Upper lobe of right lung (tissue), 1 donor: ENCODE measurements around the gene RRP1B. TPM values are rescaled to one million over a fixed set of nuclear protein-coding genes. Genes with fewer than 3 reads are reported as not detected.

ENCODE experiments used
- ATAC-seq: fragments of 200-7000 bp; cut with Tn5 transposase; one replicate; pipeline ENCODE4 v1.9.1; 2020; ENCODE audit warnings: mild to moderate bottlenecking, moderate library complexity
- DNase-seq: peaks from one replicate; pipeline ENCODE4 v3.0.0-alpha.2; 2020
- H3K27ac ChIP-seq: fragments of 200-600 bp; one replicate; pipeline ENCODE4 v1.8.0; 2022
- H3K27me3 ChIP-seq: fragments of 200-600 bp; one replicate; pipeline ENCODE4 v1.8.0; 2022; ENCODE audit warnings: mild to moderate bottlenecking
- H3K36me3 ChIP-seq: fragments of 200-600 bp; one replicate; pipeline ENCODE4 v1.8.0; 2022
- H3K4me1 ChIP-seq: fragments of 200-600 bp; one replicate; pipeline ENCODE4 v1.8.0; 2022
- H3K4me3 ChIP-seq: fragments of 200-600 bp; one replicate; pipeline ENCODE4 v1.8.0; 2022; ENCODE audit warnings: mild to moderate bottlenecking
- H3K9me3 ChIP-seq: fragments of 200-600 bp; one replicate; pipeline ENCODE4 v1.8.0; 2022
- intact Hi-C: fragments of 100-400 bp; cut with DNase I; formaldehyde crosslinking; loops from one replicate; pipeline ENCODE4 v1.11.0; 2022
- total RNA-seq: library from RNA; stranded (reverse); fragmentation: NEBNext Ultra II Directional; extraction: Animal tissue kit (Norgen Biotek cat#: 25700); gene quantifications from one replicate; pipeline ENCODE4 v1.2.1, GENCODE V29; 2021
- TF ChIP-seq, protein P1 (sequence below): fragments of 200-600 bp; IDR thresholded peaks from one replicate; pipeline ENCODE4 v1.8.0; 2022; ENCODE audit warnings: antibody characterized with exemption
- donor health status: DM: no; HTN: yes; CAD: no; lungs with severe emphysema.

RRP1B gene
- total RNA-seq, 1 donor from 2014 or later: 18.4 TPM

DNA sequence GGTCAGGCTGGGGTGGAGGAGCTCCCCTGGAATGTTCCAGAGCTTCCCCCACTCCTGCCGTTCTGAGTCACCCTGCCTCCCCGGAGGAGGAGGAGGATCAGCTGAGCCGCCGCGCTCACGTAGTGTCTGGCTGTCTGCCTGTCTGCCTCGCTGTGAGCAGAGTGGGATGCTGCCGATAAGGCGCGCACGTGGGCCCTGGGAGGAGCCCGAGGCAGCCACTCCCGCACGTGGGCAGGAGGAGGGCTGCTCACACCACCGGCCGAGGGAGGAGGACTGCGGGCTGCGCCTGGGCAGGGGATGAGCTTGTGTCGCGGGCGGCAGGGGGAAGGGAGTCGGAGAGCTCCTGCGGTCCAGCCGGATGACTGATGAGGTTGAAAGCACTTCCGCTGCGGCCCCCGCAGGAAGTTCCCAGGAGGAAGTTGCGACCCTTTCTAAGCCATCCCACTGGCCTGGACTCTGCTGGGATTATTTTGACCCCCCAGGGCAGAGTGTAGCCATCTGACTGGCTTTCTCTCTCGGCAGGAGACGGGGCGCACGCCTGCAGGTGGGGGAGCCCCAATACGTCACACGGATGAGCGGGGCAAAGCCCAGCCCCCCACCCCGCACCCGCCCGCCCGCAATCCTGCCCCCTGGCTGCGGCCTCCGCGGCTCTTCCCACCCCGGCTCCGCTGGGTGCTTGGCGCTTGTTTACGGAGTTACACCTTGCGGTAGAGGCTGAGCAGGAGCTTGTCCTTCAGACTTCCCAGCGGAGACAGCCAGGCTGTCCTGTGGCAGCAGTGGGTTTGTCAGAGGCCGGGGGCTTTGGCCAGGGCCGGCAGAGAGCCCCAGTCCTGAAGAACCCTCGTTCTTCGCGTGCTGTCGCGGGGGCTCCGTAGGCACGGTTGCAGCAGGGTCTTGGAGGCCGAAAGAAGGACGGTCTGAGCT, 69.4 kb downstream of the RRP1B start:
- peaks cover 14% of the 10 kb centered on the region for H3K36me3 ChIP-seq
- TF ChIP-seq, protein P1, sequence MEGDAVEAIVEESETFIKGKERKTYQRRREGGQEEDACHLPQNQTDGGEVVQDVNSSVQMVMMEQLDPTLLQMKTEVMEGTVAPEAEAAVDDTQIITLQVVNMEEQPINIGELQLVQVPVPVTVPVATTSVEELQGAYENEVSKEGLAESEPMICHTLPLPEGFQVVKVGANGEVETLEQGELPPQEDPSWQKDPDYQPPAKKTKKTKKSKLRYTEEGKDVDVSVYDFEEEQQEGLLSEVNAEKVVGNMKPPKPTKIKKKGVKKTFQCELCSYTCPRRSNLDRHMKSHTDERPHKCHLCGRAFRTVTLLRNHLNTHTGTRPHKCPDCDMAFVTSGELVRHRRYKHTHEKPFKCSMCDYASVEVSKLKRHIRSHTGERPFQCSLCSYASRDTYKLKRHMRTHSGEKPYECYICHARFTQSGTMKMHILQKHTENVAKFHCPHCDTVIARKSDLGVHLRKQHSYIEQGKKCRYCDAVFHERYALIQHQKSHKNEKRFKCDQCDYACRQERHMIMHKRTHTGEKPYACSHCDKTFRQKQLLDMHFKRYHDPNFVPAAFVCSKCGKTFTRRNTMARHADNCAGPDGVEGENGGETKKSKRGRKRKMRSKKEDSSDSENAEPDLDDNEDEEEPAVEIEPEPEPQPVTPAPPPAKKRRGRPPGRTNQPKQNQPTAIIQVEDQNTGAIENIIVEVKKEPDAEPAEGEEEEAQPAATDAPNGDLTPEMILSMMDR: peak; percentile 35
- intact Hi-C loops: no loop called here
- H3K4me3 ChIP-seq: peak overlapping the region; percentile 55
- peaks cover 77% of the 10 kb centered on the region for H3K4me1 ChIP-seq
- peak overlapping the region; percentile 89 for H3K27ac ChIP-seq
- no peaks in the 10 kb centered on the region for H3K27me3 ChIP-seq
- ATAC-seq (peak; percentile 88), DNase-seq (peak; percentile 98)
- H3K9me3 ChIP-seq: no peaks in the 10 kb centered on the region

DNA sequence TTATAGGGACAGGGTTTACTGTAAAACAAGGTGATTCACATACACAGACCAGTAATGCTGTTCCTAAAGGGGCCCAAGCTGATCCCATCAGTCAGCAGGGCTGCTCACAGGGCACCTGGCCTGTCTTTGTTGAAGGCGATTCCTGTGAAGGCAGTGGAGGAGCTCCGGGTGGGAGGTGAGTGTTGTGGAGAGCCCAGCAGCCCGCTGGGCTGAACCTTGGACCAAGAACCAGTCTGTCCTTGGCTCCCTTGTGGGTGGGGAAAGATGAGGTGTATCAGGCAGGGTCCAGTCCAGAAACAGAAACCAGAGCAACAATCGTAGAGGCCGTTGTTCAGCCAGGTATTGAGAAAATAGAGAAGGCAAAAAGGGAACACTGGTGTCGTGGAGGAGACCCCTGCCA, 72.1 kb downstream of the RRP1B start:
- H3K27me3 ChIP-seq: no peaks in the 10 kb centered on the region
- TF ChIP-seq, protein P1: no peak
- no peak overlapping the region for H3K4me3 ChIP-seq
- DNase-seq (no peak), ATAC-seq (no peak)
- H3K9me3 ChIP-seq: no peaks in the 10 kb centered on the region
- peak overlapping the region; percentile 1 for H3K27ac ChIP-seq
- peaks cover 9% of the 10 kb centered on the region for H3K36me3 ChIP-seq
- H3K4me1 ChIP-seq: peaks cover 68% of the 10 kb centered on the region
- intact Hi-C loops: no loop called here

DNA sequence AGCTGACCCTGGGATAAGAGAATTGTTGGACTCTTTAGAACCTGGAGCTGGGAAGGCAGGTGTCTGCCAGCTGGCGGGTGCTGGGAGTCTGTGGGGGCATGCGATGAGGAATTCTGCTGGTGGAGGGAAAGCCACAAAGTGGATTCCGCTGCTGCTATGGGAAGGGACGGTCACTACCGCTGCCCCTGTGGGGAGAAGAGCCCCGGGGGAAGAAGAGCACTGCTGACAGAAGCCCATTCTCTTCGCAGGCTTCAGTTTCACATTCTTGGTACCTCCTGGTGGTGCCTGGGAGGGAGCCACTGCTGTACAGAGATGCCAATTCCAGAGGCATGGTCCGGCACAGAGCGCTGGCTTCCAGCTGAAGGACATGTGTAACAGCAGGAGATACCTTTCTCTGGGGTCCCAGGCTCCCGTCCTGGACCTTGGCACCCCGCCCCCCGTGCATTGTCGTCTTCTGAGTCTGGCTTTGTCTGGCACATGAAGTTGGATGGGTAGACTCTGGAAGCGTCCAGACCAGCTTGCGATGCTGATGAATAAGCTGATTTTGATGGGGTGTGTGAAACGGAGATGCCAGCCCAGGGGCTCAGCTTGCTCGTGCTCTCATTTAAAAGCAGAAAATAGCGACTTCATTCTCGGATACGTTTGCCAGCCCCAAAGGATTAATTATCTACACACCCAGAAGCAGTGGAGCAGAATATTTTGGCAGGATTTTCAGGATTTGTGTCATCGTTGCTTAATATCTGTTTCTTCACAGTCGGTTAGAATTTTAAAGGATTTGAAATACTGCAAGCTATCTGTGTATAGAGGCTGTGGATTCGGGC, 72.7 kb downstream of the RRP1B start:
- H3K9me3 ChIP-seq: no peaks in the 10 kb centered on the region
- intact Hi-C loops: no loop called here
- H3K36me3 ChIP-seq: peaks cover 9% of the 10 kb centered on the region
- ATAC-seq (no peak), DNase-seq (peak; percentile 62)
- TF ChIP-seq, protein P1: no peak
- no peaks in the 10 kb centered on the region for H3K27me3 ChIP-seq
- no peak overlapping the region for H3K4me3 ChIP-seq
- H3K4me1 ChIP-seq: peaks cover 62% of the 10 kb centered on the region
- H3K27ac ChIP-seq: peak overlapping the region; percentile 1

DNA sequence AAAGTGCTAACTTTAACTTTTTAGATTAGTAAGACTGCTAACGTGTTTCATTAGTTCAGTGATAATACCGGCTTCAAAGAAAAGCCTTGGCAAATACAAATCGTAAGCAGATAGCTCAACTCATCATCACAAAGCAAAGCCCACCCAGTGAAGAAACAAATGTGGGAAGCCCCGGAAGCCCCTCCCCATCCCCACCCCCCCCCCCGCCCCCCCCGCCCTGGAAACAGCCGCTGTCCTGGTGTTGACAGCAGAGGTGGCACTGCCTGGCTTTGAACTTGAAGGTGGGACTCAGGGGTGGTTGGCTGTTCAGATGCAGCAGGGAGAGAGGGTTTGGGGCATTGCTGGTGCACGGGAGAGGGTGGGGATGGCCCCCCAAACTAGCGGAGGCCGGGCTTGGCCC, 73.7 kb downstream of the RRP1B start:
- intact Hi-C loops: no loop called here
- H3K27ac ChIP-seq: no peak overlapping the region
- TF ChIP-seq, protein P1: no peak

DNA sequence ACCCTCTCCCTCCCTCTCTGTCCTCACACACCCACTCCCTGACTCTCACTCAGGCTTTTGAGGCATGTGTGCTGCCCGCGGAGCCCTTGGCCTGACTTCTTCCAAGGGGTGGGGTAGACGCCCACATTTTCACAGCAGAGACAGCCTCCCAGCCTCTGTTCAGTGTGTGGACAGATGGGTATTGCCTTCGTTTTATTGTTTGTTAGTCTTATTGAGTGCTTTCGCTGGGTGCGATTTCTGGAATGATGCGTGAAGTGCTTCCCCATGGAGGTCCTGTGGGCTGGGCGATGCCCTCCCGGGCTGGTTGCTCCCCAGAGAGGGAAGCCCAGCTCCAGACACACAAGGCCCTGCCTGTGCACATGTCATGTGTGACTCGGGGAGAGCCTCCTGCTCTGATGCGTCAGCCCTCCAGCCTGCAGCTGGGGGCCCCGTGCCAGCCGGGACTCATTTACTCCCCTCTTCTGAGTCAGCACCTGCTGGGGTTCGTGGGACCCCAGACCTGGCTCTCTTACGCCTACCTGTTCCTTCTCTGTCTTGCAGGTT, 74.2 kb downstream of the RRP1B start:
- TF ChIP-seq, protein P1: no peak
- H3K36me3 ChIP-seq: peaks cover 18% of the 10 kb centered on the region
- H3K4me3 ChIP-seq: no peak overlapping the region
- H3K9me3 ChIP-seq: no peaks in the 10 kb centered on the region
- peaks cover 49% of the 10 kb centered on the region for H3K4me1 ChIP-seq
- H3K27me3 ChIP-seq: no peaks in the 10 kb centered on the region
- intact Hi-C loops: no loop called here
- peak overlapping the region; percentile 81 for H3K27ac ChIP-seq
- peak; percentile 32 for ATAC-seq
- DNase-seq: peak; percentile 73

More for the DNA sequence above, 73.7 kb downstream of the RRP1B start:
- no peaks in the 10 kb centered on the region for H3K27me3 ChIP-seq
- peaks cover 53% of the 10 kb centered on the region for H3K4me1 ChIP-seq
- H3K4me3 ChIP-seq: no peak overlapping the region
- ATAC-seq (no peak), DNase-seq (no peak)
- H3K36me3 ChIP-seq: peaks cover 16% of the 10 kb centered on the region
- H3K9me3 ChIP-seq: no peaks in the 10 kb centered on the region
